Right lobe of liver (tissue), 6 donors: ENCODE results near the gene ATL2. TPM values are rescaled to one million over a fixed set of nuclear protein-coding genes. Genes with fewer than 3 reads are reported as not detected.

Experiments used
- ATAC-seq, 4 donors: fragments of 200-7000 bp; cut with Tn5 transposase; one replicate each; pipeline ENCODE4 v1.9.1; 2020; ENCODE audit warnings: mild to moderate bottlenecking in 4 of 4, moderate library complexity in 4 of 4
- DNase-seq, 3 donors: peaks; one replicate each; pipeline ENCODE4 v3.0.0-alpha.2; 2020
- H3K27ac ChIP-seq, 3 donors: fragments of 200-600 bp; one replicate each; pipeline ENCODE4 v1.8.0; 2022
- H3K27me3 ChIP-seq, 2 donors: fragments of 200-600 bp; one replicate each; pipeline ENCODE4 v1.8.0; 2022
- H3K36me3 ChIP-seq, 4 donors: fragments of 200-600 bp; sonication (generic) in 1 of 4; one replicate each; pipeline versions ENCODE4 v1.5.1 to v1.8.0; 2017 to 2022; ENCODE audit warnings: control low read depth in 1 of 4
- H3K4me1 ChIP-seq, 4 donors: fragments of 200-600 bp; sonication (generic) in 1 of 4; one replicate each; pipeline versions ENCODE4 v1.5.1 to v1.8.0; 2017 to 2022; ENCODE audit warnings: control low read depth in 1 of 4
- H3K4me3 ChIP-seq, 3 donors: fragments of 200-600 bp; one replicate each; pipeline ENCODE4 v1.8.0; 2022
- H3K9me3 ChIP-seq, 4 donors: fragments of 200-600 bp; sonication (generic) in 1 of 4; one replicate each; pipeline versions ENCODE4 v1.5.1 to v1.8.0; 2017 to 2022; ENCODE audit warnings: control low read depth in 1 of 4
- POLR2A ChIP-seq: fragments of 450-650 bp; IDR thresholded peaks from one replicate; pipeline ENCODE4 v1.6.1; 2017; ENCODE audit warnings: antibody characterized with exemption, mild to moderate bottlenecking
- WGBS: methylation state at CpG from one replicate; pipeline ENCODE4 v1.1.6; 2018; ENCODE audit warnings: low coverage, low lambda C conversion rate; ENCODE audit not compliant: insufficient coverage; ENCODE audit errors: missing lambda C conversion rate; 5-methylcytosine and 5-hydroxymethylcytosine counted together
- intact Hi-C, 2 donors: fragments of 100-400 bp; cut with DNase I; formaldehyde crosslinking; loops; one replicate each; pipeline versions ENCODE4 v1.11.2 to v1.14.1; 2022
- total RNA-seq, 6 experiments: library from RNA; depleted of rRNA in 2 of 6; stranded (reverse); fragments of >200 nt in 2 of 6; fragmentation: NEBNext Ultra II Directional in 3 of 6; extraction: Animal tissue kit (Norgen Biotek cat#: 25700) in 3 of 6; gene quantifications; one replicate each; pipeline versions ENCODE4 v1.1.0 to v1.2.4, GENCODE V29; 2016 to 2023
- TF ChIP-seq, protein P1 (sequence below), 4 donors: fragments of 200-600 bp in 3 of 4; fragments of 450-650 bp in 1 of 4; IDR thresholded peaks; one replicate each; pipeline versions ENCODE4 v1.5.1 to v1.8.0; 2016 to 2022; ENCODE audit warnings: antibody characterized with exemption in 4 of 4, mild to moderate bottlenecking in 2 of 4
- donor health status: DM: no; HTN: yes; CAD: no.
- donor health status: DM: no; HTN: no; CAD: no.
- donor health status: DM: no; HTN: no; CAD: no.
- donor health status: DM: no; HTN: yes; CAD: no.
- donor health status: DM: no; HTN: yes; CAD: no.

Gene ATL2
- total RNA-seq, 6 experiments from 2014 or later: 39.1 to 57.5 (median 46.3) TPM

DNA sequence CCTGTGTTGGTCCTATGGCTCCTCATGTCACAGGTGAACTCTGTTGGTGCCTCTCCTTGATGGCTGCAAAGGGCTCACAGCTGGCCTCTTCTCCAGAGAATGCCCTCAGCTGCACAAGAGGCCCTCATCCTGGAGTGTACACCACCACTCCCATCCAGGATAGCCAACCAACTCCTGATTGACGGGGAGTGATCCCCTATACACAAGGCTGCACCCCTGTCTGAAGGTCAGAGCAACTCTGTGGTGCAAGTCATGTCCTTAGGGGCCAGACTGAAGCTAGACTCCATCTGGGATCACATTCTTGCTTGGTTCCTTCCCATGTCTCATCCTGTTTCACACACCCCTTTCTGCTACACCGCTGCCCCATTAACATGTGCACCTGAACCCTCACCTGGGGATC is 41.7 kb upstream of the ATL2 start:
- no peaks in the 10 kb centered on the region for H3K9me3 ChIP-seq
- intact Hi-C loops: no loop called here
- no peaks in the 10 kb centered on the region for H3K27me3 ChIP-seq
- ATAC-seq: no peak
- DNase-seq: no peak
- H3K36me3 ChIP-seq: no peaks in the 10 kb centered on the region
- H3K4me1 ChIP-seq: peaks cover 0 to 35% (median 0%) of the 10 kb centered on the region in 4 donors
- TF ChIP-seq, protein P1, sequence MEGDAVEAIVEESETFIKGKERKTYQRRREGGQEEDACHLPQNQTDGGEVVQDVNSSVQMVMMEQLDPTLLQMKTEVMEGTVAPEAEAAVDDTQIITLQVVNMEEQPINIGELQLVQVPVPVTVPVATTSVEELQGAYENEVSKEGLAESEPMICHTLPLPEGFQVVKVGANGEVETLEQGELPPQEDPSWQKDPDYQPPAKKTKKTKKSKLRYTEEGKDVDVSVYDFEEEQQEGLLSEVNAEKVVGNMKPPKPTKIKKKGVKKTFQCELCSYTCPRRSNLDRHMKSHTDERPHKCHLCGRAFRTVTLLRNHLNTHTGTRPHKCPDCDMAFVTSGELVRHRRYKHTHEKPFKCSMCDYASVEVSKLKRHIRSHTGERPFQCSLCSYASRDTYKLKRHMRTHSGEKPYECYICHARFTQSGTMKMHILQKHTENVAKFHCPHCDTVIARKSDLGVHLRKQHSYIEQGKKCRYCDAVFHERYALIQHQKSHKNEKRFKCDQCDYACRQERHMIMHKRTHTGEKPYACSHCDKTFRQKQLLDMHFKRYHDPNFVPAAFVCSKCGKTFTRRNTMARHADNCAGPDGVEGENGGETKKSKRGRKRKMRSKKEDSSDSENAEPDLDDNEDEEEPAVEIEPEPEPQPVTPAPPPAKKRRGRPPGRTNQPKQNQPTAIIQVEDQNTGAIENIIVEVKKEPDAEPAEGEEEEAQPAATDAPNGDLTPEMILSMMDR (IDR thresholded peaks at IDR 0.05): no peak
- no peak for TF ChIP-seq POLR2A
- no peak overlapping the region for H3K27ac ChIP-seq
- 100% methylated on average over 1 of the region's 2 CpGs for WGBS
- no peak overlapping the region for H3K4me3 ChIP-seq

DNA sequence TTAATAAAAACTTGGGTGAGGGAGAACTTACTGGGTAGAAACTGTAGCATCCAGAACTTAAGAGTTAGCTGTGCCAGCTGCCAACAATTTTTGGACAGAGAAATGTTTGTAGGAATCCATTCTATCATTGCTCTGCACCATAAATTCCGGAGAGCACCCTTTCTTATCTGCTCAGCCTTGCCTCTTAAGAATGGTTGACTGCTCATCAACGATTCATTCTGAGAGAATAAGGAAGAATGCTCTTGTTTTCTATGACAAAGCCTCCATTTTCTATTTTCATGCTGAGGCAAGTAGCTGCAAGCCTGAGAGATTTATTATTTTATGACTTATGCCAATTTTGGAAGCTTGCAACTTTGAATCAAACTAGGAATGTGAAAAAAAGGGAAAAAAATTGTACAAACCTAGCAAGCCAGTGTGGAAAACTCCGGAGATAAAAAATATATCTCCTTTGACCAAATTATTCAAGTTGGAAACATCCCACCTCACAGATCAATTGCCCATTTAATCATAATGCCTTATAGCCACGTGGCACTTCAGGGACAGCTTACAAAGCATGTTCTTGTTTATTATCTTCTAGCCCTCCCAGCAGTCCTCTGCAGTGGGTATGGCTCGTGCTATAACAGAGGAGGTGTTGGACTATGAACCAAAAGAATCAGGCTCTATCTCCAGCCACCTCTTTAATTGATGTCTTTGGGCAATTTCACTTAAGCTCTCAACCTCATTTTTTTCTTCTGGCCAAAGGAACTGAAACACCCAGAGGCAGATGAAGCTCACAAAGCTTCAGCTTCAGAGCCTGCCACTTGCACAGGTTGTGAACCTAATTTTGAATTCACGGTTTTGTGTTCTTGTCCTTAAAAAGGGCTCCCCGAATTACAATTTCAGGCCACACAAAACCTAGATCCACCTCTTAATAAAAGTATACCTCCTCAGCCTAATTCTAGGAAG is 40.9 kb upstream of the ATL2 start:
- ATAC-seq (no peak), DNase-seq (no peak)
- peaks cover 0 to 36% (median 0%) of the 10 kb centered on the region in 4 donors for H3K4me1 ChIP-seq
- WGBS: 65% methylated on average over 6 of the region's 7 CpGs
- no peaks in the 10 kb centered on the region for H3K9me3 ChIP-seq
- TF ChIP-seq, protein P1 (IDR thresholded peaks at IDR 0.05): no peak
- no peak for TF ChIP-seq POLR2A
- no peak overlapping the region for H3K4me3 ChIP-seq
- H3K27ac ChIP-seq: no peak overlapping the region
- no peaks in the 10 kb centered on the region for H3K27me3 ChIP-seq
- H3K36me3 ChIP-seq: no peaks in the 10 kb centered on the region
- intact Hi-C loops: no loop called here

GRCh38 chr2:38416296-38417036 is 39.4 kb upstream of the ATL2 start:
- TF ChIP-seq, protein P1 (IDR thresholded peaks at IDR 0.05): no peak
- TF ChIP-seq POLR2A: no peak
- DNase-seq (no peak), ATAC-seq (no peak)
- Histone ChIP-seq H3K4me3 (no peak overlapping the region), H3K36me3 (no peaks in the 10 kb centered on the region), H3K4me1 (peaks cover 0 to 28% (median 0%) of the 10 kb centered on the region in 4 donors), H3K27me3 (no peaks in the 10 kb centered on the region), H3K9me3 (no peaks in the 10 kb centered on the region), H3K27ac (no peak overlapping the region)
- 77% methylated on average over 6 of the region's 9 CpGs for WGBS
- intact Hi-C loops: no loop called here

DNA sequence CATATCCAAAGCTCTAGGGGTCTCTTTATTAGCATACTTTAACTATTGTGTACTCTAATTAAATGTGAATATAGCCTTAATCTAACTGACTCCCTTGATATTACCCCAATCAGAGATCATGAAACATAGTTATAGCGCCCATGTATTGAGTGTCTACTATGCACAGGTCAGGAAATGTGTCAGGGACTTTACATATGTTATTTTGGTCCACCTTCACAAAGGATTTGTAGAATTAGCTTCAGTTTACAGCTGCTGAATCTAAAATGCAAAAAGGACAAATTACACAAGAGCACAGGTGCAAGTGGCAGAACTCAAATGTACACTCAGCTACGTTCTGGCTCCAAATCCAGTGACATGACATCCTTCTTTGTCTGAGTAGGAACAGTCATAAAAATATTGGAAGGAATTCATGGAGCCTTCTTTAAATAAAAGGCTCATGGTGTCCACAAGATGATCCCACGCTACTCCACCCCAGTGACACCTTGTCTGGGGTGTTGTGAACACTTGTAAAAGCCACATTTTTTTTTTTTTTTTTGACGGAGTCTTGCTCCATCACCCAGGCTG is 38.7 kb upstream of the ATL2 start:
- DNase-seq: no peak
- Histone ChIP-seq H3K4me1 (peaks cover 0 to 21% (median 0%) of the 10 kb centered on the region in 4 donors), H3K27ac (no peak overlapping the region), H3K27me3 (no peaks in the 10 kb centered on the region), H3K9me3 (no peaks in the 10 kb centered on the region), H3K4me3 (no peak overlapping the region), H3K36me3 (no peaks in the 10 kb centered on the region)
- ATAC-seq: no peak
- intact Hi-C loops: no loop called here
- TF ChIP-seq POLR2A: no peak
- TF ChIP-seq, protein P1 (IDR thresholded peaks at IDR 0.05): no peak
- 79% methylated on average over 4 of the region's 4 CpGs for WGBS
